CD8-positive, alpha-beta memory T cell (primary cell): ENCODE measurements around the gene EPHA6. TPM values are rescaled to one million over a fixed set of nuclear protein-coding genes. Genes with fewer than 3 reads are reported as not detected.

Source experiments
- CTCF ChIA-PET: fragments of 350-600 bp; sonication (Branson Sonifier 250); formaldehyde crosslinking; loops from one replicate; lab custom pipeline; 2021; ENCODE audit warnings: antibody characterized with exemption; lab: Charles Lee
- POLR2A ChIA-PET: fragments of 350-600 bp; sonication (Branson Sonifier 250); formaldehyde crosslinking; loops from one replicate; lab custom pipeline; 2021; ENCODE audit warnings: antibody characterized with exemption; lab: Charles Lee
- DNase-seq, 5 donors: peaks; one replicate each; pipeline versions ENCODE4 v3.0.0 to v3.0.0-alpha.2; 2020 to 2022; ENCODE audit warnings: mixed read lengths in 1 of 5
- H3K27ac ChIP-seq: one replicate; pipeline ENCODE4 v1.7.0; 2013; ENCODE audit warnings: low read depth, mild to moderate bottlenecking, low read length, moderate library complexity
- H3K27me3 ChIP-seq: 2 replicates; pipeline ENCODE4 v1.7.0; 2013; ENCODE audit warnings: low read length, mild to moderate bottlenecking; ENCODE audit not compliant: insufficient read depth, poor library complexity, severe bottlenecking
- H3K36me3 ChIP-seq: 2 replicates; pipeline ENCODE4 v1.7.0; 2013; ENCODE audit warnings: mild to moderate bottlenecking, low read length, moderate library complexity; ENCODE audit not compliant: insufficient read depth
- H3K4me1 ChIP-seq: 2 replicates; pipeline ENCODE4 v1.7.0; 2013; ENCODE audit warnings: mild to moderate bottlenecking, low read length, moderate library complexity; ENCODE audit not compliant: insufficient read depth
- H3K4me3 ChIP-seq: 2 replicates; pipeline ENCODE4 v1.7.0; 2013; ENCODE audit warnings: mild to moderate bottlenecking, low read length
- H3K9me3 ChIP-seq: 2 replicates; pipeline ENCODE4 v1.7.0; 2013; ENCODE audit warnings: mild to moderate bottlenecking, low read length
- H3K27ac Mint-ChIP-seq, 8 donors: one replicate each; pipeline ENCODE4 v1.8.0; 2020 to 2021; ENCODE audit warnings: mixed read lengths in 8 of 8, mild to moderate bottlenecking in 6 of 8, inconsistent platforms in 3 of 8, moderate library complexity in 3 of 8
- H3K27me3 Mint-ChIP-seq, 2 donors: one replicate each; pipeline ENCODE4 v1.8.0; 2020 to 2021; ENCODE audit warnings: mixed read lengths in 2 of 2, mild to moderate bottlenecking in 1 of 2, moderate library complexity in 1 of 2
- H3K36me3 Mint-ChIP-seq, 3 donors: one replicate each; pipeline ENCODE4 v1.8.0; 2020 to 2021; ENCODE audit warnings: mixed read lengths in 3 of 3, inconsistent platforms in 1 of 3, mild to moderate bottlenecking in 1 of 3
- H3K4me1 Mint-ChIP-seq, 3 donors: one replicate each; pipeline ENCODE4 v1.8.0; 2020 to 2021; ENCODE audit warnings: mixed read lengths in 3 of 3, inconsistent platforms in 1 of 3, mild to moderate bottlenecking in 1 of 3
- H3K4me3 Mint-ChIP-seq, 7 donors: one replicate each; pipeline ENCODE4 v1.8.0; 2020 to 2021; ENCODE audit warnings: mixed read lengths in 7 of 7, mild to moderate bottlenecking in 6 of 7, moderate library complexity in 4 of 7, inconsistent platforms in 2 of 7
- H3K9me3 Mint-ChIP-seq, 5 donors: one replicate each; pipeline ENCODE4 v1.8.0; 2020 to 2022; ENCODE audit warnings: mixed read lengths in 5 of 5, mild to moderate bottlenecking in 3 of 5, moderate library complexity in 2 of 5, inconsistent platforms in 1 of 5
- polyA plus RNA-seq: library from polyadenylated mRNA; unstranded; fragments of 300-500 nt; fragmentation: Illumina TruSeq; gene quantifications from one replicate; pipeline ENCODE4 v1.2.3, GENCODE V29; 2021
- total RNA-seq, 2 experiments: library from RNA; stranded (reverse); gene quantifications; one replicate each; pipeline ENCODE4 v1.2.3, GENCODE V29; 2021

EPHA6 gene
- total and polyA plus RNA-seq, 3 experiments from 2014 or later, result not detected

DNA sequence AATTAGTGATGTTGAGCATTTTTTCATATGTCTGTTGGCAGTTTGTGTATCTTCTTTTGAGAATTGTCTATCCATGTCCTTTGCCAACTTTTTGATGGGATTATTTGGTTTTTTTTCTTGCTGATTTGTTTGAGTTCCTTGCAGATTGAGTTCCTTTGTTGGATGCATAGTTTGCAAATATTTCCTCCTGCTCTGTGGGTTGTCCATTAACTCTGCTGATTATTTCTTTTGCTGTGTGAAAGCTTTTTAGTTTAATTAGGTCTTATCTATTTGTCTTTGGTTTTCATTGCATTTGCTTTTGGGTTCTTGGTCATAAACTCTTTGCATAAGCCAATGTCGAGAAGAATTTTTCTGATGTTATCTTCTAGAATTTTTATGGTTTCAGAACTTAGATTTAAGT, 414.6 kb downstream of the EPHA6 start:
- H3K27ac Mint-ChIP-seq, result no peak overlapping the region
- H3K27me3 Mint-ChIP-seq, result no peaks in the 10 kb centered on the region
- POLR2A ChIA-PET, result no interaction called here

DNA sequence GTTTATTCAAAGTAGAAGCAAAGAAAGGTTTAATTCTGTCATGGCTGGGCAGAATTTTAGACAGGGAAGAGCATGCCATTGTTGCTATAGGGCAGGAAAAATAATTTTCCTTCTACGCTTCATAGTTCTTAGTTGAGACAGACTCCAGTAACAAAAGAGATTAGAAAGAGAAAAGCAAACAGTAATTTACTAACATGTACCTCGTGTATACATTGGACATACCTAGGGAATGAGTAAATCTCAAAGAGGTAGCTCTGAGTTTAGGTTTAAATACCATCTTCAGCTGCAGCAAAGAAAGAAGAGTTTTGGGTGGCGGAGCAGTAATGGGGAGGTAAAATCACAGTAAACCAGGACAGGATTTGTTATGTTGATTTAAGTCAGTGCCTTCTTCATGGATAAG, 416.1 kb downstream of the EPHA6 start:
- no peak overlapping the region for H3K27ac Mint-ChIP-seq
- Histone ChIP-seq H3K27ac (no peak overlapping the region), H3K9me3 (no peaks in the 10 kb centered on the region), H3K4me1 (no peaks in the 10 kb centered on the region), H3K4me3 (no peak overlapping the region), H3K36me3 (no peaks in the 10 kb centered on the region), H3K27me3 (no peaks in the 10 kb centered on the region)
- no peak for DNase-seq
- H3K27me3 Mint-ChIP-seq, result no peaks in the 10 kb centered on the region
- H3K4me3 Mint-ChIP-seq, result no peak overlapping the region
- H3K9me3 Mint-ChIP-seq, result peaks cover 0 to 7% (median 4%) of the 10 kb centered on the region in 5 donors
- ChIA-PET POLR2A (no interaction called here), CTCF (no interaction called here)
- H3K4me1 Mint-ChIP-seq, result no peaks in the 10 kb centered on the region
- no peaks in the 10 kb centered on the region for H3K36me3 Mint-ChIP-seq

More for the DNA sequence above, 414.6 kb downstream of the EPHA6 start:
- H3K36me3 ChIP-seq, result no peaks in the 10 kb centered on the region
- peaks cover 0 to 4% (median 3%) of the 10 kb centered on the region in 5 donors for H3K9me3 Mint-ChIP-seq
- no peak overlapping the region for H3K4me3 Mint-ChIP-seq
- no peaks in the 10 kb centered on the region for H3K36me3 Mint-ChIP-seq
- DNase-seq, result no peak
- CTCF ChIA-PET, result no interaction called here
- H3K4me3 ChIP-seq, result no peak overlapping the region
- H3K27me3 ChIP-seq, result no peaks in the 10 kb centered on the region
- H3K9me3 ChIP-seq, result no peaks in the 10 kb centered on the region
- no peaks in the 10 kb centered on the region for H3K4me1 Mint-ChIP-seq
- no peak overlapping the region for H3K27ac ChIP-seq
- no peaks in the 10 kb centered on the region for H3K4me1 ChIP-seq

- DNase-seq, result no peak
- Histone ChIP-seq H3K9me3 (no peaks in the 10 kb centered on the region), H3K4me3 (no peak overlapping the region), H3K27ac (no peak overlapping the region), H3K27me3 (no peaks in the 10 kb centered on the region), H3K4me1 (no peaks in the 10 kb centered on the region), H3K36me3 (no peaks in the 10 kb centered on the region)
- Mint-ChIP-seq H3K36me3 (no peaks in the 10 kb centered on the region), H3K27me3 (no peaks in the 10 kb centered on the region), H3K9me3 (peaks cover 0 to 7% (median 4%) of the 10 kb centered on the region in 5 donors), H3K27ac (no peak overlapping the region), H3K4me3 (no peak overlapping the region), H3K4me1 (no peaks in the 10 kb centered on the region)
- ChIA-PET POLR2A (no interaction called here), CTCF (no interaction called here)
Measured at GRCh38 chr3:97232393-97233034, 418.1 kb downstream of the EPHA6 start.

- Histone ChIP-seq H3K27ac (no peak overlapping the region), H3K4me1 (no peaks in the 10 kb centered on the region), H3K9me3 (no peaks in the 10 kb centered on the region), H3K27me3 (no peaks in the 10 kb centered on the region), H3K36me3 (no peaks in the 10 kb centered on the region), H3K4me3 (no peak overlapping the region)
- ChIA-PET CTCF (no interaction called here), POLR2A (no interaction called here)
- DNase-seq, result no peak
- H3K4me1 Mint-ChIP-seq, result no peaks in the 10 kb centered on the region
- H3K4me3 Mint-ChIP-seq, result no peak overlapping the region
- no peaks in the 10 kb centered on the region for H3K27me3 Mint-ChIP-seq
- peaks cover 0 to 5% (median 2%) of the 10 kb centered on the region in 5 donors for H3K9me3 Mint-ChIP-seq
- H3K36me3 Mint-ChIP-seq, result no peaks in the 10 kb centered on the region
- H3K27ac Mint-ChIP-seq, result no peak overlapping the region
Measured at GRCh38 chr3:97235179-97235578, 420.8 kb downstream of the EPHA6 start.

GRCh38 chr3:97235611-97236315, 421.4 kb downstream of the EPHA6 start:
- no peaks in the 10 kb centered on the region for H3K36me3 Mint-ChIP-seq
- no peaks in the 10 kb centered on the region for H3K27me3 Mint-ChIP-seq
- H3K9me3 Mint-ChIP-seq, result peaks cover 0 to 5% (median 2%) of the 10 kb centered on the region in 5 donors
- no peak for DNase-seq
- Histone ChIP-seq H3K27ac (no peak overlapping the region), H3K9me3 (no peaks in the 10 kb centered on the region), H3K36me3 (no peaks in the 10 kb centered on the region), H3K4me1 (no peaks in the 10 kb centered on the region), H3K27me3 (no peaks in the 10 kb centered on the region), H3K4me3 (no peak overlapping the region)
- no peak overlapping the region for H3K4me3 Mint-ChIP-seq
- no peaks in the 10 kb centered on the region for H3K4me1 Mint-ChIP-seq
- CTCF ChIA-PET, result no interaction called here
- POLR2A ChIA-PET, result no interaction called here
- no peak overlapping the region for H3K27ac Mint-ChIP-seq

DNA sequence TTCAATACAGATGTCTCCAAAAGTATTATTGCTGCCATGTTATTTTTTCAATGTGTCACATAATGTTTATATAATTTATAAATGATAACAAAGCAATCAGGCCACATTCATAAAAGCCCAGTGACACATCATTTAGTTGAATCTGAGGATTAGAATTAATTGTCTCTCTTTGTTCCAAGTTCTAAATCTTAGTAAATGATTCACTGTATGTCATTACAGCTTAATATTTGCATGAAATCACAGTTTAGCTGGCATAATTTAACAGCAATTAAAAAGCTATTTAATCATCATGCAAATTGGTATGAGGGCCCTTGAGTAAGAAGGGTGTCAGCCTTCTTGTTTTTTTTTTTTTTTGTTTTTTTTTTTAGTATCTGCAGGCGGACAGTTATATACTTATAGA, 427.0 kb downstream of the EPHA6 start:
- Histone ChIP-seq H3K36me3 (no peaks in the 10 kb centered on the region), H3K27me3 (no peaks in the 10 kb centered on the region), H3K27ac (no peak overlapping the region), H3K4me1 (no peaks in the 10 kb centered on the region), H3K9me3 (no peaks in the 10 kb centered on the region), H3K4me3 (no peak overlapping the region)
- CTCF ChIA-PET, result no interaction called here
- Mint-ChIP-seq H3K36me3 (no peaks in the 10 kb centered on the region), H3K4me1 (no peaks in the 10 kb centered on the region), H3K27me3 (no peaks in the 10 kb centered on the region), H3K4me3 (no peak overlapping the region), H3K9me3 (peaks cover 0 to 5% (median 0%) of the 10 kb centered on the region in 5 donors), H3K27ac (no peak overlapping the region)
- DNase-seq, result no peak
- POLR2A ChIA-PET, result no interaction called here

GRCh38 chr3:97245201-97245910, 431.0 kb downstream of the EPHA6 start:
- H3K27ac Mint-ChIP-seq, result no peak overlapping the region
- H3K9me3 Mint-ChIP-seq, result peaks cover 0 to 8% (median 0%) of the 10 kb centered on the region in 5 donors
- H3K4me1 Mint-ChIP-seq, result no peaks in the 10 kb centered on the region
- Histone ChIP-seq H3K36me3 (no peaks in the 10 kb centered on the region), H3K4me1 (no peaks in the 10 kb centered on the region), H3K27me3 (no peaks in the 10 kb centered on the region), H3K9me3 (no peaks in the 10 kb centered on the region), H3K4me3 (no peak overlapping the region), H3K27ac (no peak overlapping the region)
- ChIA-PET POLR2A (no interaction called here), CTCF (no interaction called here)
- H3K36me3 Mint-ChIP-seq, result no peaks in the 10 kb centered on the region
- H3K4me3 Mint-ChIP-seq, result no peak overlapping the region
- no peaks in the 10 kb centered on the region for H3K27me3 Mint-ChIP-seq
- no peak for DNase-seq

DNA sequence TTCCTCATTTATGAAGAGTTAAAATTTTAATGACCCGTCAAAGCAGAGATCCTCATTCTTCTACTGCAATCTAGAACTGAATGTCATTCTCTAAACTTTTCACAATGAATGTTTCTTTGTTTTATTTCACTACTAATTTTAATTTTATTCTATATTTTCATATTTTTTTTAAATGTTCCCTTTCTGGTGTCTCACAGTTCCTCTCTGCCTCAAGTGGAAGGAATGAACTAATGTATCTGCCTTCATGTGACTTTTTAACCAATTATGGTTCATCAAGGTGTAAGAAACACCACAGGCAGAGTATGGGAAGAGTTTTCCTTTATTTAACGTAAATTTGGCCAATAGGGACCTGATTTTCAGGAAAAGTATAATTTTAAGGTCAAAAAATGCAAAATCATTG, 441.7 kb downstream of the EPHA6 start:
- Histone ChIP-seq H3K9me3 (no peaks in the 10 kb centered on the region), H3K36me3 (no peaks in the 10 kb centered on the region), H3K27ac (no peak overlapping the region), H3K4me3 (no peak overlapping the region), H3K4me1 (no peaks in the 10 kb centered on the region), H3K27me3 (no peaks in the 10 kb centered on the region)
- POLR2A ChIA-PET, result no interaction called here
- Mint-ChIP-seq H3K27me3 (no peaks in the 10 kb centered on the region), H3K4me3 (no peak overlapping the region), H3K9me3 (peaks cover 0 to 2% (median 0%) of the 10 kb centered on the region in 5 donors), H3K36me3 (no peaks in the 10 kb centered on the region), H3K4me1 (no peaks in the 10 kb centered on the region), H3K27ac (no peak overlapping the region)
- CTCF ChIA-PET, result no interaction called here
- no peak for DNase-seq
